ENCODE data around the gene YY1AP1. TPM values are rescaled to one million over a fixed set of nuclear protein-coding genes. Genes with fewer than 3 reads are reported as not detected.
A peak's percentile ranks its signal among the peaks of the same experiment; 100 is the strongest.

The YY1AP1 gene
- total RNA-seq, 4 donors from 2014 or later = 84.0 to 198 (median 92.1) TPM

DNA sequence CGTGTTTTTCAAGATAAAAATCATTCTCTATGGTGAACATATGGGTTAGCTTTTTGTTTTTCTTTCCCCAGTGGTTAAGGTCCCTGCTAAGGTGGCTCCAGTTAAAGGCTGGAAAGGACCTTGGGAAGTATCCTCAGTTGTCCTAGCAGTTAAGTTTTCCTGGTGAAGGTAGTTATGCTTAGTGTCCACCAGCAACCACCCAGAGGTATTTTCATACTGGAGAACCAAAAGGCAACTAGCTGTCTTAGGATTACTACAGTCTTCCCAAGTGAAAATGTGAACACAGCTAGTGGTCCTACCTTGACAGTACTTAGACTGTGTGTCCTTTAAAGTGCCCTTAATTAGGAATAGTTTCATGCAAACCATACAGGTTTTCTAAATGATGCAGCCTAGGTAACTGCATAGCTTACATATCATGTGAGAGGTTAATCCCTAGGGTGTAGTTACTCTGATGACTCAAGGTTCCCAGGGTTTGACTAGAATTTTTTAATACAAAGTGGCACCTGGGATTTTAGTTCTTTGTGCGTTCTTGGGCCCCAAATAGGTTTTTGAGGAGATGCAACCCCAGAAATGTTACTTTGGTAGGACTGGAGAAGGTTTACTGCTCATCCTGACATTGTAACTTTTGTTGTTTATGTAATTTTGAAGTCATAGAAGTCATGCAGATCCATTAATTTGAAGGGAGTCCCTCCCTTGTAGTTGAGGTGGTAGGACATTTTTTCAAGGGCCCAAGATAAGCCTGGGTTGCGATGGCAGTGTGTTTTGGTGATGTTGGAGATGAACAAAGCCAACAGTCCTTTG lies 36.5 kb downstream of the YY1AP1 start:
- H3K36me3 ChIP-seq = no peaks in the 10 kb centered on the region
- H3K4me3 ChIP-seq = no peak overlapping the region
- DNase-seq = no peak
- no peaks in the 10 kb centered on the region for H3K9me3 ChIP-seq
- TF ChIP-seq POLR2AphosphoS5 (IDR thresholded peaks at IDR 0.05) (no peak), EP300 (IDR thresholded peaks at IDR 0.05; ENCODE audit: low read depth) (no peak), POLR2A (IDR thresholded peaks at IDR 0.05) (no peak)
- TF ChIP-seq, protein P1, sequence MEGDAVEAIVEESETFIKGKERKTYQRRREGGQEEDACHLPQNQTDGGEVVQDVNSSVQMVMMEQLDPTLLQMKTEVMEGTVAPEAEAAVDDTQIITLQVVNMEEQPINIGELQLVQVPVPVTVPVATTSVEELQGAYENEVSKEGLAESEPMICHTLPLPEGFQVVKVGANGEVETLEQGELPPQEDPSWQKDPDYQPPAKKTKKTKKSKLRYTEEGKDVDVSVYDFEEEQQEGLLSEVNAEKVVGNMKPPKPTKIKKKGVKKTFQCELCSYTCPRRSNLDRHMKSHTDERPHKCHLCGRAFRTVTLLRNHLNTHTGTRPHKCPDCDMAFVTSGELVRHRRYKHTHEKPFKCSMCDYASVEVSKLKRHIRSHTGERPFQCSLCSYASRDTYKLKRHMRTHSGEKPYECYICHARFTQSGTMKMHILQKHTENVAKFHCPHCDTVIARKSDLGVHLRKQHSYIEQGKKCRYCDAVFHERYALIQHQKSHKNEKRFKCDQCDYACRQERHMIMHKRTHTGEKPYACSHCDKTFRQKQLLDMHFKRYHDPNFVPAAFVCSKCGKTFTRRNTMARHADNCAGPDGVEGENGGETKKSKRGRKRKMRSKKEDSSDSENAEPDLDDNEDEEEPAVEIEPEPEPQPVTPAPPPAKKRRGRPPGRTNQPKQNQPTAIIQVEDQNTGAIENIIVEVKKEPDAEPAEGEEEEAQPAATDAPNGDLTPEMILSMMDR (IDR thresholded peaks at IDR 0.05) = no peak
- intact Hi-C loops (cut with DNase I; ENCODE audit: low total_unique reads) = no loop called here
- WGBS, 2 donors (ENCODE audit: low coverage in 1 of 2) = 74 to 94% methylated on average over 2 to 3 of the region's 3 CpGs
- no peak overlapping the region for H3K27ac ChIP-seq
- in situ Hi-C loops (cut with MboI; ENCODE audit: low pct_ligation_motif_present in 1 of 4, low pct_unique_long_range_greater_than_20kb in 1 of 4, low sequenced_read_pairs in 3 of 4) = no loop called here
- H3K27me3 ChIP-seq = no peaks in the 10 kb centered on the region
- peaks cover 0 to 5% (median 2%) of the 10 kb centered on the region in 4 donors for H3K4me1 ChIP-seq

DNA sequence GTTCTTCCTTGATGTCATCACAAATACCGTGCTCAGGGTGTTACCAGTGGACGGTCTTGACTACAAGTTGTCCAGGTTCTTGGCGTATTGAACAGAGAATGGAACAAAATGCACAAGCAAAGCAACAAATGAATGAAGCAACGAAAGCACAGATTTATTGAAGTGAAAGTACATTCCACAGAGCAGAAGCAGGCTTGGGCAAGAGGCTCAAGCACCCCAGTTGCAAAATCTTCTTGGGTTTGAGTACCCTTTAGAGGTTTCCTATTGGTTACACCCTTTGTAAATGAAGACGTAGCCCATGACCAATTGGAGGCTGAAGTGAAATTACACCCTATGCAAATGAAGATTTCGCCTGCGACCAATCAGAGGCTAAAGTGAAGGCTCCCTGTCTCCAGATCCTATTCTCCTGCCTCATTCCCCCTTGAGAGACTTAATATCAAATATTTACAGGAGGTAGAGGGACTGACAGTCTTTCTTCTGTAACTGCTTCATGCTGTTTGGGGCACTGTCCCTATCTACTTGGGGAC lies 38.3 kb downstream of the YY1AP1 start:
- intact Hi-C loops (cut with DNase I; ENCODE audit: low total_unique reads) (no loop called here), in situ Hi-C loops (cut with MboI; ENCODE audit: low pct_ligation_motif_present in 1 of 4, low pct_unique_long_range_greater_than_20kb in 1 of 4, low sequenced_read_pairs in 3 of 4) (no loop called here)
- TF ChIP-seq POLR2AphosphoS5 (IDR thresholded peaks at IDR 0.05) (no peak), POLR2A (IDR thresholded peaks at IDR 0.05) (no peak), EP300 (IDR thresholded peaks at IDR 0.05; ENCODE audit: low read depth) (no peak)
- TF ChIP-seq, protein P1 (IDR thresholded peaks at IDR 0.05) = no peak
- H3K4me3 ChIP-seq = no peak overlapping the region
- no peaks in the 10 kb centered on the region for H3K27me3 ChIP-seq
- no peaks in the 10 kb centered on the region for H3K36me3 ChIP-seq
- no peak for DNase-seq
- no peaks in the 10 kb centered on the region for H3K9me3 ChIP-seq
- H3K4me1 ChIP-seq = peaks cover 0 to 10% (median 3%) of the 10 kb centered on the region in 4 donors
- H3K27ac ChIP-seq = no peak overlapping the region
- WGBS, 2 donors (ENCODE audit: low coverage in 1 of 2) = 91 to 100% methylated on average over 1 to 7 of the region's 7 CpGs

DNA sequence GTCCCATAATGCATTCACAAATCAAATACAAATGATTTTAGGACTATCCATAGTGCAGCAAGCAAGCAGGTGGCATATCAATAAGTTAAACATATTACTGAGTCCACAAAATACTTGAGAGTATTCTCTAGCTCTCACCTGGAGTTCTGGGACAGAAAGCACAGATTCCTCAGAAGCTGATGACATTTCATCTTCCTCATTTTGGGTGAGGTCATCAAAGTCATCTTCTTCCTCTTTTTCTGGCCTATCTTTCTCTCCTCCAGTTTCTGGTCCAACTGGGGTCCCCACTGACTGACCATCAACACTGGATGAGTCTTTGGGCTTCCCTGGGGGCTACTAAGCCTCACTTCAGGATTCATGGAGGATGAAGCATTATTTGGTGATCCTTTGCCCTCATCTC lies 38.9 kb downstream of the YY1AP1 start:
- no peaks in the 10 kb centered on the region for H3K36me3 ChIP-seq
- intact Hi-C loops (cut with DNase I; ENCODE audit: low total_unique reads) = no loop called here
- H3K27me3 ChIP-seq = no peaks in the 10 kb centered on the region
- no peak for DNase-seq
- H3K9me3 ChIP-seq = no peaks in the 10 kb centered on the region
- H3K4me1 ChIP-seq = peaks cover 0 to 12% (median 5%) of the 10 kb centered on the region in 4 donors
- no peak overlapping the region for H3K27ac ChIP-seq
- H3K4me3 ChIP-seq = no peak overlapping the region
- no peak for TF ChIP-seq POLR2AphosphoS5 (IDR thresholded peaks at IDR 0.05)
- no peak for TF ChIP-seq EP300 (IDR thresholded peaks at IDR 0.05; ENCODE audit: low read depth)
- TF ChIP-seq POLR2A (IDR thresholded peaks at IDR 0.05) = no peak
- TF ChIP-seq, protein P1 (IDR thresholded peaks at IDR 0.05) = no peak
- in situ Hi-C loops (cut with MboI; ENCODE audit: low pct_ligation_motif_present in 1 of 4, low pct_unique_long_range_greater_than_20kb in 1 of 4, low sequenced_read_pairs in 3 of 4) = no loop called here

DNA sequence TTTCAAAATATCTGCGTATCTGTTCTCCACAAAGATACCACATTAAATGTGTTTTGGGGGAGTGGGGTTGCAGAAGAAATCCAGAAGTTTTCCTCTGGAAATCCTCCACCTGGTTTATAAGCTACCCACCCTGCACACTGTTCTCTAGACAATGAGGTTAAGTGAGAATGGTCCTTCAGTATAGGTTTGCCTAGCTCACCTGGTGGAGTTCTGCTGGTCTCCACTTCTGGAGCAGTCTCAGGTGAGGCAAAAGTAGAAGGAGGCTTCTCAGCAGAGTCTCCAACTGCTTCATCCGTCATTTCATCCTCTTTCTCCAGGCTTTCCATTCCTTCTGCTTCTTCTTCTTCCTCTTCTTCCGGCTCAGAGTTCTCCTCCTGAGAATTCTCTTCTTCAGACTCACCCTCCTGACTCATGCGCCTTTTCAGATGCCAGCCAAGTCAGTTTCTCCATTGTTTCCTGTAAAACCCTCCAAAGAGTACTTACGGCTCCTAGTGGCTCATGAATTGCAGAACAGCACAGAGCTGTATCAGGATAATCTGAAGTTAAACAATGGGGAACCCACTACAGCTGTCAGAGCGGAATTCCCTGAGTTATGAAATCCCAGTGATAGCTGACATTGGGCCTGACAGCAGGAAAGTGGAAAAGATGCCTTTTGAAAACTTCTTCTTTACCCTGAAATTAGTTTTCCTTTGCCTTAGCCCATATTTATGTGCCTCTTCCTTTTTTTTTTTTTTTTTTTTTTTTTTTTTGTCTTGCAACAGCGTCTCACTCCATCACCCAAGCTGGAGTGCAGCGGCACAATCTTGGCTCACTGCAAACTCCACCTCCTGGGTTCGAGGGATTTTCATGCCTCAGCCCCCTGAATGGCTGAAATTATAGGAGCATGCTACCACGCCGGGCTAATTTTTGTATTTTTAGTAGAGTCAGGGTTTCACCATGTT lies 40.1 kb downstream of the YY1AP1 start:
- TF ChIP-seq EP300 (IDR thresholded peaks at IDR 0.05; ENCODE audit: low read depth) (no peak), POLR2A (IDR thresholded peaks at IDR 0.05) (no peak), POLR2AphosphoS5 (IDR thresholded peaks at IDR 0.05) (peak in 1 of 3 donors; percentile 15)
- TF ChIP-seq, protein P1 (IDR thresholded peaks at IDR 0.05) = peak in 3 of 5 experiments; percentile 16 to 28 (median 23)
- no peaks in the 10 kb centered on the region for H3K9me3 ChIP-seq
- H3K4me3 ChIP-seq = no peak overlapping the region
- H3K4me1 ChIP-seq = peaks cover 0 to 13% (median 5%) of the 10 kb centered on the region in 4 donors
- H3K27me3 ChIP-seq = no peaks in the 10 kb centered on the region
- intact Hi-C loops (cut with DNase I; ENCODE audit: low total_unique reads) = no loop called here
- no peak for DNase-seq
- in situ Hi-C loops (cut with MboI; ENCODE audit: low pct_ligation_motif_present in 1 of 4, low pct_unique_long_range_greater_than_20kb in 1 of 4, low sequenced_read_pairs in 3 of 4) = no loop called here
- H3K36me3 ChIP-seq = no peaks in the 10 kb centered on the region
- peak overlapping the region in 3 of 4 donors; percentile 38 to 65 (median 55) for H3K27ac ChIP-seq
- 50 to 51% methylated on average over 7 to 11 of the region's 11 CpGs for WGBS, 2 donors (ENCODE audit: low coverage in 1 of 2)
